GM12878 (cell line): ENCODE measurements around the gene HAND1. TPM values are rescaled to one million over a fixed set of nuclear protein-coding genes. Genes with fewer than 3 reads are reported as not detected.

Experiments used
- ATAC-seq: fragments of 200-7000 bp; cut with Tn5 transposase; 3 replicates; pipeline ENCODE4 v1.9.1; 2020; ENCODE audit warnings: mild to moderate bottlenecking, moderate library complexity
- BruUV-seq: library from RNA; stranded (reverse); fragments of 400-500 nt; replicated peaks from 2 replicates; lab custom pipeline; 2021; lab: Mats Ljungman, UMichigan
- CTCF ChIA-PET: fragments of 300-600 bp; sonication (Branson Sonifier 250); formaldehyde crosslinking; extraction: SDS; loops from one replicate; lab custom pipeline; 2021; ENCODE audit warnings: inconsistent platforms; lab: Yijun Ruan, JAX
- POLR2A ChIA-PET: fragments of 350-600 bp; formaldehyde crosslinking; extraction: SDS; loops from one replicate; lab custom pipeline; 2021; ENCODE audit warnings: inconsistent platforms; lab: Charles Lee
- RAD21 ChIA-PET: fragments of 300-600 bp; sonication (Branson Sonifier 250); formaldehyde crosslinking; loops from one replicate; lab custom pipeline; 2023; ENCODE audit warnings: antibody characterized with exemption; ENCODE audit not compliant: unreplicated experiment; lab: Charles Lee
- SMC1A ChIA-PET: fragments of 300-600 bp; sonication (Branson Sonifier 250); formaldehyde crosslinking; loops from one replicate; lab custom pipeline; 2023; ENCODE audit not compliant: unreplicated experiment, uncharacterized antibody; lab: Charles Lee
- DNase-seq: peaks from one replicate; pipeline ENCODE4 v3.0.0-alpha.2; 2011; ENCODE audit warnings: low read depth, low spot score
- FAIRE-seq: peaks from 3 replicates; lab custom pipeline; 2011; peaks lifted over from hg19 to GRCh38; lab: Jason Lieb, UNC
- H2AFZ ChIP-seq: 2 replicates; pipeline ENCODE4 v1.6.0; 2011; ENCODE audit warnings: low read depth, low read length, control low read depth; ENCODE audit not compliant: control insufficient read depth
- H3K27ac ChIP-seq: 2 replicates; pipeline ENCODE4 v1.5.1; 2011; ENCODE audit warnings: control low read depth; ENCODE audit not compliant: control insufficient read depth, insufficient read depth
- H3K27me3 ChIP-seq, 2 experiments: replicated peaks in 1 of 2; 2 replicates each; pipeline versions ENCODE4 v1.6.0 to v1.6.1; 2011; ENCODE audit warnings: low read length in 1 of 2; ENCODE audit not compliant: control insufficient read depth in 2 of 2, insufficient read depth in 2 of 2
- H3K36me3 ChIP-seq, 2 experiments: 2 replicates each; pipeline ENCODE4 v1.5.1; 2011; ENCODE audit warnings: low read length in 1 of 2; ENCODE audit not compliant: control insufficient read depth in 2 of 2, insufficient read depth in 2 of 2
- H3K4me1 ChIP-seq: 2 replicates; pipeline ENCODE4 v1.6.1; 2011; ENCODE audit warnings: mild to moderate bottlenecking, low read length, moderate library complexity, mixed read lengths; ENCODE audit not compliant: control insufficient read depth, insufficient read depth
- H3K4me2 ChIP-seq: 2 replicates; pipeline ENCODE4 v1.6.0; 2011; ENCODE audit warnings: control low read depth; ENCODE audit not compliant: control insufficient read depth, insufficient read depth
- H3K4me3 ChIP-seq: fragments of 200-600 bp; sonication (generic); 2 replicates; pipeline ENCODE4 v1.5.1; 2016
- H3K79me2 ChIP-seq: 2 replicates; pipeline ENCODE4 v1.6.0; 2011; ENCODE audit warnings: low read length; ENCODE audit not compliant: control insufficient read depth, insufficient read depth
- H3K9ac ChIP-seq: 2 replicates; pipeline ENCODE4 v1.8.0; 2011; ENCODE audit warnings: low read length, control low read depth, mixed read lengths; ENCODE audit not compliant: control insufficient read depth, insufficient read depth
- H3K9me3 ChIP-seq: replicated peaks from 3 replicates; pipeline ENCODE4 v1.5.1; 2011; ENCODE audit warnings: mild to moderate bottlenecking, low read length; ENCODE audit not compliant: control insufficient read depth, insufficient read depth
- H4K20me1 ChIP-seq: 2 replicates; pipeline ENCODE4 v1.6.0; 2011; ENCODE audit not compliant: control insufficient read depth, insufficient read depth
- EED ChIP-seq: sonication (generic); IDR thresholded peaks from 2 replicates; pipeline ENCODE4 v1.6.1; 2016; ENCODE audit warnings: antibody characterized with exemption, low read depth
- EZH2 ChIP-seq: IDR thresholded peaks from 2 replicates; pipeline ENCODE4 v1.6.1; 2012; ENCODE audit warnings: low read depth, mild to moderate bottlenecking, control low read depth, inconsistent platforms, low read length, borderline replicate concordance; ENCODE audit not compliant: control insufficient read depth
- IRF5 ChIP-seq: fragments of 450-650 bp; IDR thresholded peaks from 2 replicates; pipeline ENCODE4 v1.6.1; 2017; ENCODE audit warnings: borderline replicate concordance
- SUZ12 ChIP-seq: fragments of 200-600 bp; sonication (generic); IDR thresholded peaks from one replicate; pipeline ENCODE4 v1.6.1; 2018; ENCODE audit warnings: antibody characterized with exemption, mild to moderate bottlenecking; ENCODE audit not compliant: unreplicated experiment
- TCF3 ChIP-seq: IDR thresholded peaks from 2 replicates; pipeline ENCODE4 v1.6.1; 2012; ENCODE audit warnings: low read depth, mild to moderate bottlenecking, low read length, borderline replicate concordance; ENCODE audit not compliant: insufficient read depth
- ZNF384 ChIP-seq: IDR thresholded peaks from 2 replicates; pipeline ENCODE4 v1.6.1; 2012; ENCODE audit warnings: low read depth, mild to moderate bottlenecking, low read length, improper control_type of control experiment, borderline replicate concordance
- WGBS: methylation state at CpG from one replicate; pipeline ENCODE4 v1.1.6; 2016; ENCODE audit warnings: low lambda C conversion rate; ENCODE audit not compliant: insufficient replicate concordance, insufficient coverage; ENCODE audit errors: missing lambda C conversion rate; 5-methylcytosine and 5-hydroxymethylcytosine counted together
- in situ Hi-C: fragments of 300-500 bp; cut with MboI; formaldehyde crosslinking; loops from 9 replicates; pipeline ENCODE4 v1.14.3; 2018; ENCODE audit warnings: mixed read lengths
- intact Hi-C: fragments of 100-400 bp; cut with micrococcal nuclease; formaldehyde crosslinking; loops from one replicate; pipeline ENCODE4 v1.14.2; 2022; ENCODE audit not compliant: unreplicated experiment
- polyA plus RNA-seq, 11 experiments: library from polyadenylated mRNA; depleted of rRNA in 4 of 11; unstranded in 6 of 11; stranded (reverse) in 5 of 11; fragments of >200 nt; fragmentation: Nextera tagmentation in 4 of 11; fragmentation: Illumina TruSeq in 1 of 11; extraction: Ambion mirVana in 4 of 11; extraction: Trizol in 1 of 11; gene quantifications; 1 replicate in 1 of 11; 2 replicates in 10 of 11; pipeline versions ENCODE4 v1.2.1 to v1.2.3, GENCODE V29; 2011 to 2016; ENCODE audit warnings: inconsistent platforms in 2 of 11, missing spikeins in 2 of 11, low read depth in 1 of 11
- total RNA-seq, 4 experiments: library from RNA; depleted of rRNA in 3 of 4; stranded (reverse); fragments of >200 nt in 3 of 4; fragmentation: Illumina TruSeq in 1 of 4; extraction: Trizol in 1 of 4; gene quantifications; 2 replicates each; pipeline versions ENCODE4 v1.2.1 to v1.2.3, GENCODE V29; 2013 to 2021

HAND1 gene
- total and polyA plus RNA-seq, 10 of the 15 experiments (the other 5 are each of a cell fraction or from before 2014, with no cell fraction given), result 0.06 to 0.41 (median 0.27) TPM; not detected in 4

GRCh38 chr5:154476354-154477205, 1.4 kb downstream of the HAND1 start:
- Histone ChIP-seq H3K9me3 (no peaks in the 10 kb centered on the region; the same call in 2 of the 3 replicates), H3K4me2 (no peak overlapping the region), H3K79me2 (no peaks in the 10 kb centered on the region), H3K27me3 (peaks cover 42 to 50% of the 10 kb centered on the region in 2 experiments), H4K20me1 (no peaks in the 10 kb centered on the region), H3K36me3 (no peaks in the 10 kb centered on the region), H3K9ac (no peak overlapping the region), H2AFZ (no peak overlapping the region), H3K27ac (no peak overlapping the region), H3K4me1 (peaks cover 8% of the 10 kb centered on the region), H3K4me3 (no peak overlapping the region)
- ChIA-PET CTCF (interaction anchor here (0.6 kb wide), 1 partner anchor 8 kb away, joined by 3 read pairs; no protein-coding TSS in a partner anchor), SMC1A (no interaction called here), RAD21 (no interaction called here), POLR2A (no interaction called here)
- 40% methylated on average over 38 of the region's 38 CpGs for WGBS
- ATAC-seq, result no peak
- in situ Hi-C loops, result no loop called here
- no TSS peak for BruUV-seq
- no peak for TF ChIP-seq IRF5
- FAIRE-seq, result no peak
- no peak for DNase-seq
- intact Hi-C loops, result no loop called here

DNA sequence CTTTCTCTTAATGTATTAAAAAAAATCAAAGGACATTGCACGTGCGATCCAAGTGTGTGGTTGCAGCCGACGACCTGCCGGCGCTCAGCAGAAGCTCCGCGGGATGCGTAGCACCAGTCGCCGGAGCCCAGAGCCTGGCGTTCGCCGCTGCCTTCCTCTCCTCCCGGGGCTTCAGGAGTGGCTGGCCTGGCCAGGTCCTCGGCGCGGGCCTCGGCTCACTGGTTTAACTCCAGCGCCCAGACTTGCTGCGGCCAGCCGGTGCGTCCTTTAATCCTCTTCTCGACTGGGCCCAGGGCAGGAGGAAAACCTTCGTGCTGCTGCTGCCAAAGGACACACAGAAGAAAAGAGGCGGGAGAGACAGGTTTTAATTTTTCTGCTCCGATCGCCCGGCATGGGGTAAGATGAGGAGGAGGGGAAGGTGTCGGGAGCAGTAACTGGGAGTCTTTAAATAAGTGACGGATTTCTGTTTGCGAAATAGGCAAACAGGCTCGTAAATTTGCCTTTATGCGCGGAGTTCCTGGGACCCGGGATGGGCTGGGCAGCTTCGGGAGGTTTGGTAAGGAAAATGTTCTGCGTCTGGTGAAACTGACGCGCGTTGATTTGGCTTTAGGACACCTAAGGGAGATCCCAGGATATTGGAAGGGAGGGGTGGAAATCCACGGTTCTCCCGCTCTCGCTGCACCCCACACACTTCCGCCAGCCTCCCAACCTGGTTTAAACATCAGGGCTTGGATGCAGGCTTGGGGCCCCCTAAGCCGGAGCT, 2.3 kb downstream of the HAND1 start:
- Histone ChIP-seq H2AFZ (no peak overlapping the region), H3K4me1 (peaks cover 15% of the 10 kb centered on the region), H3K4me2 (no peak overlapping the region), H3K4me3 (no peak overlapping the region), H4K20me1 (no peaks in the 10 kb centered on the region), H3K9me3 (no peaks in the 10 kb centered on the region; the same call in 2 of the 3 replicates), H3K27ac (no peak overlapping the region), H3K36me3 (no peaks in the 10 kb centered on the region), H3K9ac (no peak overlapping the region), H3K27me3 (peaks cover 36 to 50% of the 10 kb centered on the region in 2 experiments), H3K79me2 (no peaks in the 10 kb centered on the region)
- FAIRE-seq, result no peak
- RAD21 ChIA-PET, result no interaction called here
- CTCF ChIA-PET, result no interaction called here
- DNase-seq, result no peak
- intact Hi-C loops, result no loop called here
- 28% methylated on average over 40 of the region's 46 CpGs for WGBS
- ATAC-seq, result no peak
- POLR2A ChIA-PET, result no interaction called here
- in situ Hi-C loops, result no loop called here
- no peak for TF ChIP-seq TCF3
- TF ChIP-seq EZH2, result peak; percentile 93
- TF ChIP-seq EED, result 0 out of 2 replicates have a peak, but pooled peaks have one; percentile 13
- peak; percentile 34 for TF ChIP-seq SUZ12
- TF ChIP-seq ZNF384, result no peak
- no TSS peak for BruUV-seq
- SMC1A ChIA-PET, result no interaction called here
